COLO668 (cell line): ENCODE data around the gene RRH.
"Not testable (repeated sequence)": the region's sequence is repeated elsewhere in the genome, so short reads cannot be mapped to it uniquely, and the experiment has no call there.

Experiments used
- DNase-seq: peaks from one replicate; lab custom pipeline; 2025; ENCODE audit not compliant: unreplicated experiment; lab: John Stamatoyannopoulos, UW

Gene RRH

GRCh38 chr4:109827672-109828071 lies at the start of gene RRH:
TSS of gene RRH (plus strand) at chr4:109827972. CDS start at chr4:109828028, 56 bp downstream.
- DNase-seq, result no peak

GRCh38 chr4:109782092-109782491 lies 45.7 kb upstream of the RRH start:
- not testable (repeated sequence) for DNase-seq

- no peak for DNase-seq
Measured at GRCh38 chr4:109786846-109787245, 40.9 kb upstream of the RRH start.

- DNase-seq, result no peak
Measured at GRCh38 chr4:109787807-109788206, 40.0 kb upstream of the RRH start.

- no peak for DNase-seq
Measured at GRCh38 chr4:109795059-109795458, 32.7 kb upstream of the RRH start.

- DNase-seq, result no peak
Measured at GRCh38 chr4:109798866-109799265, 28.9 kb upstream of the RRH start.

GRCh38 chr4:109801099-109801789 lies 26.5 kb upstream of the RRH start:
- DNase-seq, result no peak

GRCh38 chr4:109801895-109802319 lies 25.9 kb upstream of the RRH start, which contains the start of gene CFI:
TSS of gene CFI (minus strand) at chr4:109801999. CDS start at chr4:109801971, 28 bp downstream.
- DNase-seq, result no peak

GRCh38 chr4:109803924-109804571 lies 23.7 kb upstream of the RRH start:
- peak; percentile 12 for DNase-seq

- no peak for DNase-seq
Measured at GRCh38 chr4:109809655-109810054, 18.1 kb upstream of the RRH start.

GRCh38 chr4:109810552-109811387 lies 17.0 kb upstream of the RRH start:
- no peak for DNase-seq

- no peak for DNase-seq
Measured at GRCh38 chr4:109811707-109812106, 16.1 kb upstream of the RRH start.

GRCh38 chr4:109815151-109816081 lies 12.4 kb upstream of the RRH start, which contains the start of gene GAR1:
TSS of gene GAR1 (plus strand) at chr4:109815762. CDS start at chr4:109816165, 403 bp downstream.
- DNase-seq, result peak; percentile 87

GRCh38 chr4:109816082-109816442 lies 11.7 kb upstream of the RRH start:
- DNase-seq, result peak; percentile 13

GRCh38 chr4:109816894-109817293 lies 10.9 kb upstream of the RRH start:
- DNase-seq, result no peak

- no peak for DNase-seq
Measured at GRCh38 chr4:109818268-109818667, 9.5 kb upstream of the RRH start.

- DNase-seq, result no peak
Measured at GRCh38 chr4:109820563-109820962, 7.2 kb upstream of the RRH start.

- no peak for DNase-seq
Measured at GRCh38 chr4:109821185-109821584, 6.6 kb upstream of the RRH start.

- no peak for DNase-seq
Measured at GRCh38 chr4:109826719-109827118, 1.1 kb upstream of the RRH start.

- no peak for DNase-seq
Measured at GRCh38 chr4:109833756-109834155, 6.0 kb downstream of the RRH start.

GRCh38 chr4:109836985-109837384 lies 9.2 kb downstream of the RRH start:
- DNase-seq, result no peak
